Adrenal gland (tissue), 12 donors: ENCODE data around the gene SEPTIN2. TPM values are rescaled to one million over a fixed set of nuclear protein-coding genes. Genes with fewer than 3 reads are reported as not detected.

Experiments used
- DNase-seq, 7 donors: peaks; one replicate each; pipeline ENCODE4 v3.0.0-alpha.2; 2019 to 2020
- H3K27ac ChIP-seq, 5 donors: fragments of 200-600 bp; sonication (generic) in 4 of 5; 1 replicate in 3 of 5; 2 replicates in 2 of 5; pipeline versions ENCODE4 v1.5.1 to v1.8.0; 2016 to 2020; ENCODE audit warnings: mild to moderate bottlenecking in 1 of 5
- H3K27me3 ChIP-seq: fragments of 200-600 bp; 2 replicates; pipeline ENCODE4 v1.8.0; 2021
- H3K36me3 ChIP-seq, 2 donors: fragments of 200-600 bp; replicated peaks in 1 of 2; 1 replicate in 1 of 2; 2 replicates in 1 of 2; pipeline versions ENCODE4 v1.5.1 to v1.8.0; 2018 to 2022
- H3K4me1 ChIP-seq, 2 donors: fragments of 200-600 bp; replicated peaks in 1 of 2; 1 replicate in 1 of 2; 2 replicates in 1 of 2; pipeline versions ENCODE4 v1.5.1 to v1.8.0; 2018 to 2021
- H3K4me3 ChIP-seq, 4 donors: fragments of 200-600 bp; sonication (generic) in 3 of 4; one replicate each; pipeline ENCODE4 v1.5.1; 2016 to 2018
- H3K9me3 ChIP-seq, 3 donors: fragments of 200-600 bp; sonication (generic) in 1 of 3; replicated peaks in 1 of 3; 1 replicate in 2 of 3; 2 replicates in 1 of 3; pipeline versions ENCODE4 v1.5.1 to v1.8.0; 2016 to 2021
- POLR2A ChIP-seq, 2 donors: fragments of 450-650 bp; IDR thresholded peaks; one replicate each; pipeline ENCODE4 v1.6.1; 2017; ENCODE audit warnings: antibody characterized with exemption in 2 of 2, mild to moderate bottlenecking in 2 of 2, moderate library complexity in 1 of 2
- WGBS, 4 donors: extraction: QIAGEN DNeasy Blood & Tissue Kit in 2 of 4; methylation state at CpG; one replicate each; pipeline versions ENCODE4 v1.1.5 to v1.1.7; 2013 to 2017; 5-methylcytosine and 5-hydroxymethylcytosine counted together
- intact Hi-C, 2 donors: fragments of 100-400 bp; cut with DNase I; formaldehyde crosslinking; loops; one replicate each; pipeline versions ENCODE4 v1.14.1 to v1.15.0; 2022 to 2023
- polyA plus RNA-seq, 3 donors: library from polyadenylated mRNA; stranded (reverse); fragments of 200-250 nt in 2 of 3; fragments of 350-450 nt in 1 of 3; fragmentation: Illumina TruSeq in 1 of 3; extraction: RNeasy Lipid Tissue Mini Kit (QIAGEN cat#74804) in 1 of 3; gene quantifications; one replicate each; pipeline ENCODE4 v1.2.3, GENCODE V29; 2013 to 2014
- total RNA-seq, 9 donors: library from RNA; depleted of rRNA in 4 of 9; stranded (reverse); fragments of >200 nt in 4 of 9; fragments of 120-200 nt in 1 of 9; fragmentation: NEBNext Ultra II Directional in 1 of 9; extraction: Animal tissue kit (Norgen Biotek cat#: 25700) in 1 of 9; gene quantifications; one replicate each; pipeline versions ENCODE4 v1.1.0 to v1.2.4, GENCODE V29; 2013 to 2023
- TF ChIP-seq, protein P1 (sequence below), 6 experiments: fragments of 450-650 bp in 4 of 6; fragments of 200-600 bp in 2 of 6; sonication (generic) in 1 of 6; IDR thresholded peaks; 1 replicate in 5 of 6; 2 replicates in 1 of 6; pipeline versions ENCODE4 v1.5.1 to v1.8.0; 2016 to 2021; ENCODE audit warnings: antibody characterized with exemption in 6 of 6, mild to moderate bottlenecking in 2 of 6, moderate library complexity in 1 of 6
- donor health status: healthy with polysubstance abuse.
- donor health status: Bipolar disorder and iron deficiency.
- donor health status: DM: yes; HTN: yes; CAD: no.
- donor health status: DM: no; HTN: no; CAD: no.
- donor health status: DM: no; HTN: no; CAD: no.
- donor health status: DM: yes; HTN: yes; CAD: no.

The SEPTIN2 gene
- total and polyA plus RNA-seq, 12 donors: 108 to 368 (median 251) TPM

DNA sequence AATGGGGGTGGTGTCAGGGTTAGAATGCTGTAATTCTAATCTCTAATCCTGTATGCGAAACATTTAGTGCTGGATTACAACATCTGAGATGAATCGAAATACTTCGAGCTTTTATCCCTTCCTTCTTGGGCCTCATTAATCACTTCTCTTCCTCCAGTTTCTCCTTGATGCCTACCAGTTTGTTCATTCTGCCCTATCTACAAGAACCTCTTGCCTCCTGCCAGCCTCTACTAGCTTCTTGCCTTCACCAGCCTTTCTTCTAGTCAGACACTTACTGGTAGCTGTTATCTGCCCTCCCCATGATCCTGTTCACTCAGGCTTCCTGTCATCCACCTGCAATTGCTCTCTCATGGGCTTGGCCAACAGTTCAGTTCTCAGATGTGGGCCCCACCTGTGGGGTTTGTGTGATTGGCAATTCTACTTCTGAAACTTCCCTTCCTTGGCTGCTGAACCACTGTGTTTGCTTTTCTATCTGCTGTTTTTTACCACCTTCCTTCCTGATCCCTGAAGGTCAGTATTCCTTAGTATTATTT is 25.0 kb downstream of the SEPTIN2 start:
- Histone ChIP-seq H3K9me3 (no peaks in the 10 kb centered on the region), H3K27me3 (no peaks in the 10 kb centered on the region), H3K4me3 (no peak overlapping the region), H3K36me3 (peaks cover 0 to 67% of the 10 kb centered on the region in 2 donors), H3K4me1 (peaks cover 0 to 9% of the 10 kb centered on the region in 2 donors), H3K27ac (peak overlapping the region in 2 of 5 donors; percentile 7 to 73)
- intact Hi-C loops: no loop called here
- DNase-seq: no peak
- 70 to 81% (median 74%) methylated on average over 3 of the region's 3 CpGs for WGBS, 4 donors
- TF ChIP-seq, protein P1, sequence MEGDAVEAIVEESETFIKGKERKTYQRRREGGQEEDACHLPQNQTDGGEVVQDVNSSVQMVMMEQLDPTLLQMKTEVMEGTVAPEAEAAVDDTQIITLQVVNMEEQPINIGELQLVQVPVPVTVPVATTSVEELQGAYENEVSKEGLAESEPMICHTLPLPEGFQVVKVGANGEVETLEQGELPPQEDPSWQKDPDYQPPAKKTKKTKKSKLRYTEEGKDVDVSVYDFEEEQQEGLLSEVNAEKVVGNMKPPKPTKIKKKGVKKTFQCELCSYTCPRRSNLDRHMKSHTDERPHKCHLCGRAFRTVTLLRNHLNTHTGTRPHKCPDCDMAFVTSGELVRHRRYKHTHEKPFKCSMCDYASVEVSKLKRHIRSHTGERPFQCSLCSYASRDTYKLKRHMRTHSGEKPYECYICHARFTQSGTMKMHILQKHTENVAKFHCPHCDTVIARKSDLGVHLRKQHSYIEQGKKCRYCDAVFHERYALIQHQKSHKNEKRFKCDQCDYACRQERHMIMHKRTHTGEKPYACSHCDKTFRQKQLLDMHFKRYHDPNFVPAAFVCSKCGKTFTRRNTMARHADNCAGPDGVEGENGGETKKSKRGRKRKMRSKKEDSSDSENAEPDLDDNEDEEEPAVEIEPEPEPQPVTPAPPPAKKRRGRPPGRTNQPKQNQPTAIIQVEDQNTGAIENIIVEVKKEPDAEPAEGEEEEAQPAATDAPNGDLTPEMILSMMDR (IDR thresholded peaks at IDR 0.05): no peak
- no peak for TF ChIP-seq POLR2A (IDR thresholded peaks at IDR 0.05)

DNA sequence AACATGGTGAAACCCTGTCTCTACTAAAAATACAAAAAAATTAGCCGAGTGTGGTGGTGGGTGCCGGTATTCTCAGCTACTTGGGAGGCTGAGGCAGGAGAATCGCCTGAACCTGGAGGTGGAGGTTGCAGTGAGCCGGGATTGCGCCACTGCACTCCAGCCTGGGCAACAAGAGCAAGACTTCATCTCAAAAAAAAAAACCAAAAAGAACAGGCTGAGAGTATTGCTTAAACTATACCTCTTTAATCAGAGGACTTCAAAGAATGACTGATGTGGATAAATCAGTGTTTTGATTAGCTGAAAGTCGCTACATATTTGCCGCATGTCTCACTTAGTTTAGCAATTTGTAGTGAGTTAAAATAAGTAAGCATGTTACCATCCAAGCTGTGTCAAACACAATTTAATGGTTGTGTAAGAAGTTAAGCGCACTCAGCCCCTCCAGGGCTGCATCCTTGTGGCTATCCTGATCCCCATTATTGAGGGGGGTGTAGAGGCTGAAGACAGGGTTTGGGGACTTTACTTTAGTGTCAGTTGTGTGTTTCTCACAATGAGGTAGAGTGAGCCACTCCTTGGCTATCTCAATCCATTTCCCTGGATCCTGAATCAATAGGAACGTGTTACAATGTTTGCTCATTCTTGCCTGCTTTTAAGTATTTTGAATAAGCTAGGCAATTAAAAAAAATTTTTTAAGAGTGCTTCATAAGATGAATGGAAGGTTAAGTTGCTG is 29.4 kb downstream of the SEPTIN2 start:
- peaks cover 0 to 76% of the 10 kb centered on the region in 2 donors for H3K36me3 ChIP-seq
- WGBS, 4 donors: 84 to 92% (median 88%) methylated on average over 9 of the region's 9 CpGs
- no peak for TF ChIP-seq POLR2A (IDR thresholded peaks at IDR 0.05)
- TF ChIP-seq, protein P1 (IDR thresholded peaks at IDR 0.05): no peak

DNA sequence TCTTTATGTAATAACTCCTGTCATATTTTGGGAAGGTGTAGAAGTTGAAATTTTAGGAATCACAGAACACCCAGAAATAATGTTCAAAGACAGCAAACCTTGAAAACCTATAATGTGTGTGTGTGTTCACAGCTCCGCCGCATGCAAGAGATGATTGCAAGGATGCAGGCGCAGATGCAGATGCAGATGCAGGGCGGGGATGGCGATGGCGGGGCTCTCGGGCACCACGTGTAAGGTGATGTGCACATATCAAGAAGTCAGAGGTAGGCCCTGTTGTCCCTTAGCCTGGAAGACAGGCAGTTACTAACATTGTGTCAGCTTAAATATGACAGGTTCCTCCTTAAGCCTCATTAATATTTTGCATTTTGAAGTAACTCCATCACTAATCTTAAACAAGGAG is 34.2 kb downstream of the SEPTIN2 start:
- intact Hi-C loops: no loop called here
- H3K9me3 ChIP-seq: no peaks in the 10 kb centered on the region
- DNase-seq: no peak
- H3K4me3 ChIP-seq: no peak overlapping the region
- H3K27ac ChIP-seq: no peak overlapping the region
- no peak for TF ChIP-seq POLR2A (IDR thresholded peaks at IDR 0.05)
- WGBS, 4 donors: 88 to 97% (median 95%) methylated on average over 8 of the region's 8 CpGs
- no peaks in the 10 kb centered on the region for H3K27me3 ChIP-seq
- peaks cover 0 to under 1% of the 10 kb centered on the region in 2 donors for H3K4me1 ChIP-seq
- H3K36me3 ChIP-seq: peaks cover 0 to 88% of the 10 kb centered on the region in 2 donors

More for the DNA sequence above, 29.4 kb downstream of the SEPTIN2 start:
- Histone ChIP-seq H3K4me3 (no peak overlapping the region), H3K4me1 (peaks cover 0 to under 1% of the 10 kb centered on the region in 2 donors), H3K27ac (no peak overlapping the region), H3K9me3 (no peaks in the 10 kb centered on the region), H3K27me3 (no peaks in the 10 kb centered on the region)
- DNase-seq: no peak
- intact Hi-C loops: no loop called here

DNA sequence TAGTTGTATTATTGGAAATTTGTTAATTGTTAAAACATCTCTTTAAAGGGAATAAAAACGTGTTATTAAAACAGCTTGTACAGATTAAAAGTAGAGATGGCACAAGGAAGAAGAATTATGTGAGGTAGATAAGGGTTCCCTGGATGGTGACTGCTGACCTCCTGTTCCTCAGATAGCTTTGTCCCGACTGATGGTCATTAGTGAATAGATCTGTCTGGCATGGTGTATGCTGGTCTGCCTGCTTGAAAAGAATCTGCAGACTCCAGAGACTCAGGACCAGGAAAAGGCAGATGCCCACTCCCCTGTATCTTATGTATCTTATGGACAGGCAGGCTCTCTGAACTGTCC is 34.8 kb downstream of the SEPTIN2 start:
- Histone ChIP-seq H3K27me3 (no peaks in the 10 kb centered on the region), H3K36me3 (peaks cover 0 to 82% of the 10 kb centered on the region in 2 donors), H3K4me3 (no peak overlapping the region), H3K4me1 (peaks cover 0 to 3% of the 10 kb centered on the region in 2 donors), H3K27ac (no peak overlapping the region), H3K9me3 (no peaks in the 10 kb centered on the region)
- WGBS, 4 donors: 66 to 77% (median 70%) methylated on average over 2 of the region's 2 CpGs
- no peak for TF ChIP-seq POLR2A (IDR thresholded peaks at IDR 0.05)
- TF ChIP-seq, protein P1 (IDR thresholded peaks at IDR 0.05): no peak
- no peak for DNase-seq
- intact Hi-C loops: no loop called here
